ENCODE measurements around the gene TLR7. TPM values are rescaled to one million over a fixed set of nuclear protein-coding genes. Genes with fewer than 3 reads are reported as not detected.

The TLR7 gene
- total and polyA plus RNA-seq, 10 donors = 2.5 to 9.2 (median 4.8) TPM

GRCh38 chrX:12910423-12911121 is 43.7 kb downstream of the TLR7 start:
- Histone ChIP-seq H3K4me1 (peaks cover 0 to 4% (median 0%) of the 10 kb centered on the region in 6 donors), H3K4me3 (peak overlapping the region in 3 of 8 donors; percentile 22 to 25 (median 25)), H3K27me3 (replicated peaks in 1 of 7) (peaks cover 0 to 9% (median 0%) of the 10 kb centered on the region in 7 donors), H3K27ac (peak overlapping the region in 4 of 8 donors; percentile 55 to 85 (median 70)), H3K36me3 (no peaks in the 10 kb centered on the region), H3K9me3 (no peaks in the 10 kb centered on the region)
- TF ChIP-seq POLR2AphosphoS5 (IDR thresholded peaks at IDR 0.05) (no peak), POLR2A (IDR thresholded peaks at IDR 0.05) (no peak)
- TF ChIP-seq, protein P1, sequence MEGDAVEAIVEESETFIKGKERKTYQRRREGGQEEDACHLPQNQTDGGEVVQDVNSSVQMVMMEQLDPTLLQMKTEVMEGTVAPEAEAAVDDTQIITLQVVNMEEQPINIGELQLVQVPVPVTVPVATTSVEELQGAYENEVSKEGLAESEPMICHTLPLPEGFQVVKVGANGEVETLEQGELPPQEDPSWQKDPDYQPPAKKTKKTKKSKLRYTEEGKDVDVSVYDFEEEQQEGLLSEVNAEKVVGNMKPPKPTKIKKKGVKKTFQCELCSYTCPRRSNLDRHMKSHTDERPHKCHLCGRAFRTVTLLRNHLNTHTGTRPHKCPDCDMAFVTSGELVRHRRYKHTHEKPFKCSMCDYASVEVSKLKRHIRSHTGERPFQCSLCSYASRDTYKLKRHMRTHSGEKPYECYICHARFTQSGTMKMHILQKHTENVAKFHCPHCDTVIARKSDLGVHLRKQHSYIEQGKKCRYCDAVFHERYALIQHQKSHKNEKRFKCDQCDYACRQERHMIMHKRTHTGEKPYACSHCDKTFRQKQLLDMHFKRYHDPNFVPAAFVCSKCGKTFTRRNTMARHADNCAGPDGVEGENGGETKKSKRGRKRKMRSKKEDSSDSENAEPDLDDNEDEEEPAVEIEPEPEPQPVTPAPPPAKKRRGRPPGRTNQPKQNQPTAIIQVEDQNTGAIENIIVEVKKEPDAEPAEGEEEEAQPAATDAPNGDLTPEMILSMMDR (IDR thresholded peaks at IDR 0.05 in 8 of 11, conservative IDR thresholded peaks at IDR 0.05 in 3 of 11) = no peak
- no peak for DNase-seq
- intact Hi-C loops (cut with DNase I; ENCODE audit: low total_unique reads) = no loop called here
- WGBS, 5 donors = 36 to 53% (median 44%) methylated on average over 10 of the region's 10 CpGs

DNA sequence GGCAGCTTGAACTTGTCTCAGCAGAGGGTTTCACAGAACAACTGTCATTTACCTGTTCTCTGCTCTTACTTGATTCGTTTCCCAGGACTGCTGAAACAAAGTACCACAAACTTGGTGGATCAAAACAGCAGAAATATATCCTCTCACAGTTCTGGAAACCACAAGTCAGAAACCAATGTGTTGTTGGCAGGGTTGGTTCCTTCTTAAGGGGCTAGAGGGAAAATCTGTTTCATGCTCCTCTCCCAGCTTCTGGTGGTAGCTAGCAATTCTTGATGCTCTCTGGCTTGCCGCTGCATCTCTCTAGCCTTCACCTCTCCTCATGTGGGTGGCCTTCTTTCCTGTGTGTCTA is 44.2 kb downstream of the TLR7 start:
- H3K9me3 ChIP-seq = no peaks in the 10 kb centered on the region
- no peak for DNase-seq
- H3K4me3 ChIP-seq = peak overlapping the region in 2 of 8 donors; percentile 21 to 22
- H3K4me1 ChIP-seq = peaks cover 0 to 4% (median 0%) of the 10 kb centered on the region in 6 donors
- 40 to 62% (median 57%) methylated on average over 2 of the region's 2 CpGs for WGBS, 5 donors
- H3K27ac ChIP-seq = peak overlapping the region in 4 of 8 donors; percentile 55 to 85 (median 70)
- TF ChIP-seq POLR2A (IDR thresholded peaks at IDR 0.05) = no peak
- TF ChIP-seq, protein P1 (IDR thresholded peaks at IDR 0.05 in 8 of 11, conservative IDR thresholded peaks at IDR 0.05 in 3 of 11) = no peak
- TF ChIP-seq POLR2AphosphoS5 (IDR thresholded peaks at IDR 0.05) = no peak
- no peaks in the 10 kb centered on the region for H3K36me3 ChIP-seq
- intact Hi-C loops (cut with DNase I; ENCODE audit: low total_unique reads) = no loop called here
- peaks cover 0 to 15% (median 0%) of the 10 kb centered on the region in 7 donors for H3K27me3 ChIP-seq (replicated peaks in 1 of 7)

- Histone ChIP-seq H3K4me1 (peaks cover 0 to 4% (median 0%) of the 10 kb centered on the region in 6 donors), H3K36me3 (no peaks in the 10 kb centered on the region), H3K9me3 (no peaks in the 10 kb centered on the region), H3K27me3 (replicated peaks in 1 of 7) (peaks cover 0 to 21% (median 0%) of the 10 kb centered on the region in 7 donors), H3K27ac (no peak overlapping the region), H3K4me3 (no peak overlapping the region)
- TF ChIP-seq POLR2AphosphoS5 (IDR thresholded peaks at IDR 0.05) (no peak), POLR2A (IDR thresholded peaks at IDR 0.05) (no peak)
- TF ChIP-seq, protein P1 (IDR thresholded peaks at IDR 0.05 in 8 of 11, conservative IDR thresholded peaks at IDR 0.05 in 3 of 11) = no peak
- 66 to 93% (median 86%) methylated on average over 5 of the region's 5 CpGs for WGBS, 5 donors
- DNase-seq = no peak
- intact Hi-C loops (cut with DNase I; ENCODE audit: low total_unique reads) = no loop called here
Measured at GRCh38 chrX:12912791-12913482, 46.1 kb downstream of the TLR7 start.

DNA sequence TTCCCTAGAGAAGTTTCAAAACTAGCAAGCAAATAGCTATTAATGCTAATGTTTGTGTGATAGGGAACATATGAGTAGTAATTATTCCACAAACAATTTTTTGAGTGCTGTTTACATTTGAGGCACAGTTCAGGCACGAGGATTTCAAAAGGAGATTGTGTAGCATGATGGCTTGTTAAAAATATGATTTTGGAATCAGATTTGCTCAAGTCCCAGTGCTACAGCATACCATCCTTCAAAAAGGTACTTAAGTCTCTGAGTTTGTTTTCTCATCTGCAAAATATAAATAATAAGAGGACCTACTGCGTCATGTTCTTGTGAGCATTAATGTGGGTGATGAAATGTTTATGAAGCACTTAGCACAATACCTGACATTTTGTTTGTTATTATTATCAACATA is 50.9 kb downstream of the TLR7 start:
- intact Hi-C loops (cut with DNase I; ENCODE audit: low total_unique reads) = no loop called here
- H3K27me3 ChIP-seq (replicated peaks in 1 of 7) = peaks cover 0 to 19% (median 3%) of the 10 kb centered on the region in 7 donors
- H3K36me3 ChIP-seq = no peaks in the 10 kb centered on the region
- TF ChIP-seq POLR2A (IDR thresholded peaks at IDR 0.05) = no peak
- TF ChIP-seq, protein P1 (IDR thresholded peaks at IDR 0.05 in 8 of 11, conservative IDR thresholded peaks at IDR 0.05 in 3 of 11) = no peak
- TF ChIP-seq POLR2AphosphoS5 (IDR thresholded peaks at IDR 0.05) = no peak
- no peak overlapping the region for H3K4me3 ChIP-seq
- no peak overlapping the region for H3K27ac ChIP-seq
- no peaks in the 10 kb centered on the region for H3K4me1 ChIP-seq
- no peak for DNase-seq
- WGBS, 5 donors = 69 to 93% (median 86%) methylated on average over 2 of the region's 2 CpGs
- H3K9me3 ChIP-seq = no peaks in the 10 kb centered on the region
